H1 (cell line): ENCODE results near the gene RTP2. TPM values are rescaled to one million over a fixed set of nuclear protein-coding genes. Genes with fewer than 3 reads are reported as not detected.

Experiments
- polyA plus RNA-seq, 7 experiments: library from polyadenylated mRNA; depleted of rRNA in 3 of 7; stranded (reverse) in 5 of 7; unstranded in 2 of 7; fragments of >200 nt in 5 of 7; fragments of 200-250 nt in 2 of 7; gene quantifications; 1 replicate in 5 of 7; 2 replicates in 1 of 7; 4 replicates in 1 of 7; pipeline versions ENCODE4 v1.2.1 to v1.2.3, GENCODE V29; 2011 to 2013; ENCODE audit warnings: missing spikeins in 2 of 7, mixed read lengths in 2 of 7
- total RNA-seq: library from RNA; stranded (reverse); fragmentation: NEBNext Ultra II Directional; extraction: Animal tissue kit (Norgen Biotek cat#: 25700); gene quantifications from 2 replicates; pipeline ENCODE4 v1.2.1, GENCODE V29; 2021

The RTP2 gene
- total and polyA plus RNA-seq, 2 of the 8 experiments (the other 6 are each of a cell fraction or from before 2014, with no cell fraction given): not detected

Other genes with a start within 250 kb of the RTP2 start
- gene SST, start 32.2 kb downstream of the RTP2 start, total RNA-seq: 1.3 TPM in 1 of 2 replicates, not detected in the other
- gene SST, start 32.2 kb downstream of the RTP2 start, polyA plus RNA-seq (2011; rRNA removed): 0.50 and 0.74 TPM in 2 replicates
- gene BCL6, start 42.9 kb upstream of the RTP2 start, total RNA-seq: 8.7 and 10.4 TPM in 2 replicates
- gene BCL6, start 42.9 kb upstream of the RTP2 start, polyA plus RNA-seq (2011; rRNA removed): 5.7 and 9.4 TPM in 2 replicates